DND-41 (cell line): ENCODE data around the gene GINS2.

ENCODE experiments used
- ATAC-seq: fragments of 200-7000 bp; cut with Tn5 transposase; 3 replicates; pipeline ENCODE4 v1.9.1; 2021; ENCODE audit warnings: low read depth; ENCODE audit not compliant: insufficient read depth
- DNase-seq: peaks from one replicate; pipeline ENCODE4 v3.0.0-alpha.2; 2020
- H2AFZ ChIP-seq: 2 replicates; pipeline ENCODE4 v1.6.0; 2012; ENCODE audit warnings: low read depth, low read length
- H3K27ac ChIP-seq: 2 replicates; pipeline ENCODE4 v1.5.1; 2012; ENCODE audit warnings: low read length, inconsistent platforms
- H3K27me3 ChIP-seq: fragments of 200-600 bp; sonication (generic); 2 replicates; pipeline ENCODE4 v1.6.0; 2012; ENCODE audit warnings: low read length, mild to moderate bottlenecking, inconsistent platforms; ENCODE audit not compliant: insufficient read depth, poor library complexity
- H3K36me3 ChIP-seq: 2 replicates; pipeline ENCODE4 v1.5.1; 2012; ENCODE audit warnings: low read length, inconsistent platforms; ENCODE audit not compliant: insufficient read depth
- H3K4me1 ChIP-seq: 2 replicates; pipeline ENCODE4 v1.5.1; 2012; ENCODE audit warnings: mild to moderate bottlenecking, low read length; ENCODE audit not compliant: insufficient read depth
- H3K4me2 ChIP-seq: 2 replicates; pipeline ENCODE4 v1.6.0; 2012; ENCODE audit warnings: mild to moderate bottlenecking, moderate library complexity, low read length, inconsistent platforms; ENCODE audit not compliant: insufficient read depth
- H3K4me3 ChIP-seq, 2 experiments: fragments of 200-600 bp in 1 of 2; shearing (Covaris generic) in 1 of 2; 2 replicates each; pipeline ENCODE4 v1.5.1; 2012 to 2016; ENCODE audit warnings: inconsistent platforms in 2 of 2, low read length in 2 of 2, mild to moderate bottlenecking in 2 of 2, low read depth in 1 of 2, moderate library complexity in 1 of 2
- H3K79me2 ChIP-seq: 2 replicates; pipeline ENCODE4 v1.6.0; 2012; ENCODE audit warnings: low read length, inconsistent platforms; ENCODE audit not compliant: insufficient read depth
- H3K9ac ChIP-seq: 2 replicates; pipeline ENCODE4 v1.6.0; 2012; ENCODE audit warnings: low read depth, mild to moderate bottlenecking, inconsistent platforms, low read length, moderate library complexity
- H3K9me3 ChIP-seq: 2 replicates; pipeline ENCODE4 v1.5.1; 2012; ENCODE audit warnings: low read length, moderate library complexity, mild to moderate bottlenecking, inconsistent platforms; ENCODE audit not compliant: insufficient read depth, severe bottlenecking
- H4K20me1 ChIP-seq: 2 replicates; pipeline ENCODE4 v1.6.0; 2012; ENCODE audit warnings: low read length; ENCODE audit not compliant: insufficient read depth
- CTCF ChIP-seq: IDR thresholded peaks from 2 replicates; pipeline ENCODE4 v1.5.1; 2012; ENCODE audit warnings: borderline replicate concordance, low read length, moderate library complexity, mild to moderate bottlenecking; ENCODE audit not compliant: poor library complexity, severe bottlenecking; ENCODE audit errors: extremely low read depth
- EZH2 ChIP-seq: IDR thresholded peaks from 3 replicates; pipeline ENCODE4 v1.6.1; 2012; ENCODE audit warnings: borderline replicate concordance, low read depth, mild to moderate bottlenecking, moderate library complexity, low read length, inconsistent platforms; ENCODE audit not compliant: severe bottlenecking

GINS2 gene

GRCh38 chr16:85654251-85655095 lies 34.3 kb downstream of the GINS2 start:
- Histone ChIP-seq H3K27me3 (no peaks in the 10 kb centered on the region), H3K4me2 (no peak overlapping the region), H3K9me3 (no peaks in the 10 kb centered on the region), H4K20me1 (peaks cover 76% of the 10 kb centered on the region), H3K4me1 (no peaks in the 10 kb centered on the region), H3K9ac (no peak overlapping the region), H3K27ac (no peak overlapping the region), H3K4me3 (no peak overlapping the region), H3K79me2 (0 out of 2 replicates have a peak, but pooled peaks cover 4% of the 10 kb centered on the region), H2AFZ (no peak overlapping the region), H3K36me3 (peaks cover 83% of the 10 kb centered on the region)
- ATAC-seq (no peak), DNase-seq (no peak)
- TF ChIP-seq CTCF (no peak), EZH2 (no peak)

GRCh38 chr16:85653290-85653891 lies 35.4 kb downstream of the GINS2 start:
- Histone ChIP-seq H3K36me3 (peaks cover 83% of the 10 kb centered on the region), H3K27me3 (no peaks in the 10 kb centered on the region), H3K4me3 (no peak overlapping the region), H3K79me2 (0 out of 2 replicates have a peak, but pooled peaks cover 4% of the 10 kb centered on the region), H3K4me2 (no peak overlapping the region), H3K9me3 (no peaks in the 10 kb centered on the region), H2AFZ (no peak overlapping the region), H3K4me1 (no peaks in the 10 kb centered on the region), H4K20me1 (peaks cover 76% of the 10 kb centered on the region), H3K9ac (no peak overlapping the region), H3K27ac (no peak overlapping the region; the same call in 1 of the 2 replicates)
- DNase-seq (no peak), ATAC-seq (no peak)
- no peak for TF ChIP-seq CTCF
- no peak for TF ChIP-seq EZH2

GRCh38 chr16:85652431-85653221 lies 36.1 kb downstream of the GINS2 start:
- peaks cover 81% of the 10 kb centered on the region for H3K36me3 ChIP-seq
- no peak overlapping the region for H3K4me2 ChIP-seq
- ATAC-seq = peak; percentile 22; the same call in 1 of the 3 replicates
- TF ChIP-seq EZH2 (no peak), CTCF (no peak)
- H3K79me2 ChIP-seq = 0 out of 2 replicates have a peak, but pooled peaks cover 6% of the 10 kb centered on the region
- peaks cover 79% of the 10 kb centered on the region for H4K20me1 ChIP-seq
- no peak overlapping the region for H2AFZ ChIP-seq
- H3K4me1 ChIP-seq = no peaks in the 10 kb centered on the region
- 0 out of 2 replicates have a peak overlapping the region, but pooled peaks have one; percentile 40 for H3K27ac ChIP-seq
- DNase-seq = no peak
- H3K27me3 ChIP-seq = no peaks in the 10 kb centered on the region
- no peaks in the 10 kb centered on the region for H3K9me3 ChIP-seq
- H3K9ac ChIP-seq = no peak overlapping the region
- no peak overlapping the region for H3K4me3 ChIP-seq
